GM12878 (cell line): ENCODE measurements around the gene ARHGAP6. TPM values are rescaled to one million over a fixed set of nuclear protein-coding genes. Genes with fewer than 3 reads are reported as not detected.

ENCODE experiments used
- ATAC-seq: fragments of 200-7000 bp; cut with Tn5 transposase; 3 replicates; pipeline ENCODE4 v1.9.1; 2020; ENCODE audit warnings: mild to moderate bottlenecking, moderate library complexity
- BruUV-seq: library from RNA; stranded (reverse); fragments of 400-500 nt; replicated peaks from 2 replicates; lab custom pipeline; 2021; lab: Mats Ljungman, UMichigan
- CTCF ChIA-PET: fragments of 300-600 bp; sonication (Branson Sonifier 250); formaldehyde crosslinking; extraction: SDS; loops from one replicate; lab custom pipeline; 2021; ENCODE audit warnings: inconsistent platforms; lab: Yijun Ruan, JAX
- POLR2A ChIA-PET: fragments of 350-600 bp; formaldehyde crosslinking; extraction: SDS; loops from one replicate; lab custom pipeline; 2021; ENCODE audit warnings: inconsistent platforms; lab: Charles Lee
- RAD21 ChIA-PET: fragments of 300-600 bp; sonication (Branson Sonifier 250); formaldehyde crosslinking; loops from one replicate; lab custom pipeline; 2023; ENCODE audit warnings: antibody characterized with exemption; ENCODE audit not compliant: unreplicated experiment; lab: Charles Lee
- SMC1A ChIA-PET: fragments of 300-600 bp; sonication (Branson Sonifier 250); formaldehyde crosslinking; loops from one replicate; lab custom pipeline; 2023; ENCODE audit not compliant: unreplicated experiment, uncharacterized antibody; lab: Charles Lee
- DNase-seq: peaks from one replicate; pipeline ENCODE4 v3.0.0-alpha.2; 2011; ENCODE audit warnings: low read depth, low spot score
- FAIRE-seq: peaks from 3 replicates; lab custom pipeline; 2011; peaks lifted over from hg19 to GRCh38; lab: Jason Lieb, UNC
- H2AFZ ChIP-seq: 2 replicates; pipeline ENCODE4 v1.6.0; 2011; ENCODE audit warnings: low read depth, low read length, control low read depth; ENCODE audit not compliant: control insufficient read depth
- H3K27ac ChIP-seq: 2 replicates; pipeline ENCODE4 v1.5.1; 2011; ENCODE audit warnings: control low read depth; ENCODE audit not compliant: control insufficient read depth, insufficient read depth
- H3K27me3 ChIP-seq, 2 experiments: replicated peaks in 1 of 2; 2 replicates each; pipeline versions ENCODE4 v1.6.0 to v1.6.1; 2011; ENCODE audit warnings: low read length in 1 of 2; ENCODE audit not compliant: control insufficient read depth in 2 of 2, insufficient read depth in 2 of 2
- H3K36me3 ChIP-seq, 2 experiments: 2 replicates each; pipeline ENCODE4 v1.5.1; 2011; ENCODE audit warnings: low read length in 1 of 2; ENCODE audit not compliant: control insufficient read depth in 2 of 2, insufficient read depth in 2 of 2
- H3K4me1 ChIP-seq: 2 replicates; pipeline ENCODE4 v1.6.1; 2011; ENCODE audit warnings: mild to moderate bottlenecking, low read length, moderate library complexity, mixed read lengths; ENCODE audit not compliant: control insufficient read depth, insufficient read depth
- H3K4me2 ChIP-seq: 2 replicates; pipeline ENCODE4 v1.6.0; 2011; ENCODE audit warnings: control low read depth; ENCODE audit not compliant: control insufficient read depth, insufficient read depth
- H3K4me3 ChIP-seq: fragments of 200-600 bp; sonication (generic); 2 replicates; pipeline ENCODE4 v1.5.1; 2016
- H3K79me2 ChIP-seq: 2 replicates; pipeline ENCODE4 v1.6.0; 2011; ENCODE audit warnings: low read length; ENCODE audit not compliant: control insufficient read depth, insufficient read depth
- H3K9ac ChIP-seq: 2 replicates; pipeline ENCODE4 v1.8.0; 2011; ENCODE audit warnings: low read length, control low read depth, mixed read lengths; ENCODE audit not compliant: control insufficient read depth, insufficient read depth
- H3K9me3 ChIP-seq: replicated peaks from 3 replicates; pipeline ENCODE4 v1.5.1; 2011; ENCODE audit warnings: mild to moderate bottlenecking, low read length; ENCODE audit not compliant: control insufficient read depth, insufficient read depth
- H4K20me1 ChIP-seq: 2 replicates; pipeline ENCODE4 v1.6.0; 2011; ENCODE audit not compliant: control insufficient read depth, insufficient read depth
- BCLAF1 ChIP-seq: fragments of 450-650 bp; IDR thresholded peaks from 2 replicates; pipeline ENCODE4 v1.6.1; 2017; ENCODE audit warnings: antibody characterized with exemption, mild to moderate bottlenecking, moderate library complexity
- BMI1 ChIP-seq: fragments of 450-650 bp; IDR thresholded peaks from 2 replicates; pipeline ENCODE4 v1.6.1; 2016; ENCODE audit warnings: mild to moderate bottlenecking, moderate library complexity, borderline replicate concordance
- E4F1 ChIP-seq: fragments of 450-650 bp; IDR thresholded peaks from 2 replicates; pipeline ENCODE4 v1.6.1; 2018; ENCODE audit warnings: borderline replicate concordance, mild to moderate bottlenecking; ENCODE audit not compliant: partially characterized antibody
- FOS ChIP-seq: IDR thresholded peaks from 3 replicates; pipeline ENCODE4 v1.6.1; 2011; ENCODE audit warnings: borderline replicate concordance; ENCODE audit not compliant: insufficient read length; ENCODE audit errors: extremely low read depth
- HDAC2 ChIP-seq: fragments of 200-600 bp; sonication (generic); IDR thresholded peaks from 2 replicates; pipeline ENCODE4 v1.6.1; 2017
- KDM1A ChIP-seq: fragments of 200-600 bp; sonication (generic); IDR thresholded peaks from 2 replicates; pipeline ENCODE4 v1.6.1; 2016; ENCODE audit warnings: borderline replicate concordance
- NR2C1 ChIP-seq: fragments of 450-650 bp; IDR thresholded peaks from 2 replicates; pipeline ENCODE4 v1.6.1; 2017; ENCODE audit warnings: antibody characterized with exemption, mild to moderate bottlenecking, moderate library complexity
- SKIL ChIP-seq: fragments of 450-650 bp; IDR thresholded peaks from 2 replicates; pipeline ENCODE4 v1.6.1; 2017; ENCODE audit warnings: mild to moderate bottlenecking, low read depth, inconsistent platforms; ENCODE audit not compliant: poor library complexity, severe bottlenecking
- SMC3 ChIP-seq: IDR thresholded peaks from 2 replicates; pipeline ENCODE4 v1.6.1; 2011; ENCODE audit warnings: low read length, improper control_type of control experiment, borderline replicate concordance
- SREBF1 ChIP-seq: IDR thresholded peaks from 2 replicates; pipeline ENCODE4 v1.6.1; 2012; ENCODE audit warnings: mild to moderate bottlenecking, low read length
- YBX1 ChIP-seq: fragments of 450-650 bp; IDR thresholded peaks from 2 replicates; pipeline ENCODE4 v1.6.1; 2016; ENCODE audit warnings: antibody characterized with exemption
- WGBS: methylation state at CpG from one replicate; pipeline ENCODE4 v1.1.6; 2016; ENCODE audit warnings: low lambda C conversion rate; ENCODE audit not compliant: insufficient replicate concordance, insufficient coverage; ENCODE audit errors: missing lambda C conversion rate; 5-methylcytosine and 5-hydroxymethylcytosine counted together
- in situ Hi-C: fragments of 300-500 bp; cut with MboI; formaldehyde crosslinking; loops from 9 replicates; pipeline ENCODE4 v1.14.3; 2018; ENCODE audit warnings: mixed read lengths
- intact Hi-C: fragments of 100-400 bp; cut with micrococcal nuclease; formaldehyde crosslinking; loops from one replicate; pipeline ENCODE4 v1.14.2; 2022; ENCODE audit not compliant: unreplicated experiment
- polyA plus RNA-seq, 11 experiments: library from polyadenylated mRNA; depleted of rRNA in 4 of 11; unstranded in 6 of 11; stranded (reverse) in 5 of 11; fragments of >200 nt; fragmentation: Nextera tagmentation in 4 of 11; fragmentation: Illumina TruSeq in 1 of 11; extraction: Ambion mirVana in 4 of 11; extraction: Trizol in 1 of 11; gene quantifications; 1 replicate in 1 of 11; 2 replicates in 10 of 11; pipeline versions ENCODE4 v1.2.1 to v1.2.3, GENCODE V29; 2011 to 2016; ENCODE audit warnings: inconsistent platforms in 2 of 11, missing spikeins in 2 of 11, low read depth in 1 of 11
- total RNA-seq, 4 experiments: library from RNA; depleted of rRNA in 3 of 4; stranded (reverse); fragments of >200 nt in 3 of 4; fragmentation: Illumina TruSeq in 1 of 4; extraction: Trizol in 1 of 4; gene quantifications; 2 replicates each; pipeline versions ENCODE4 v1.2.1 to v1.2.3, GENCODE V29; 2013 to 2021

ARHGAP6 gene
- total and polyA plus RNA-seq, 10 of the 15 experiments (the other 5 are each of a cell fraction or from before 2014, with no cell fraction given): 0.20 to 1.8 (median 0.76) TPM

- TF ChIP-seq HDAC2: no peak
- TF ChIP-seq YBX1: no peak
- no peak for TF ChIP-seq NR2C1
- TF ChIP-seq SKIL: no peak
- TF ChIP-seq SMC3: no peak
- TF ChIP-seq KDM1A: no peak
- TF ChIP-seq BMI1: no peak
- TF ChIP-seq, all 136 proteins: peak for 0
These were observed 455.3 kb downstream of the ARHGAP6 start (continued) for GRCh38 chrX:11210415-11210801.

GRCh38 chrX:11209798-11210414, 455.8 kb downstream of the ARHGAP6 start:
- H3K4me2 ChIP-seq: no peak overlapping the region
- H3K9me3 ChIP-seq: no peaks in the 10 kb centered on the region; the same call in 2 of the 3 replicates
- H3K4me1 ChIP-seq: no peaks in the 10 kb centered on the region
- H4K20me1 ChIP-seq: no peaks in the 10 kb centered on the region
- no peaks in the 10 kb centered on the region for H3K27me3 ChIP-seq
- SMC1A ChIA-PET: no interaction called here
- POLR2A ChIA-PET: no interaction called here
- RAD21 ChIA-PET: no interaction called here
- DNase-seq (no peak), FAIRE-seq (no peak), ATAC-seq (no peak)
- no TSS peak for BruUV-seq
- in situ Hi-C loops (no loop called here), intact Hi-C loops (no loop called here)
- H3K79me2 ChIP-seq: no peaks in the 10 kb centered on the region
- no peaks in the 10 kb centered on the region for H3K36me3 ChIP-seq
- H3K27ac ChIP-seq: no peak overlapping the region
- no peak overlapping the region for H2AFZ ChIP-seq
- H3K9ac ChIP-seq: no peak overlapping the region
- CTCF ChIA-PET: no interaction called here
- WGBS: 5% methylated on average over 2 of the region's 2 CpGs
- no peak overlapping the region for H3K4me3 ChIP-seq
- TF ChIP-seq NR2C1: no peak
- TF ChIP-seq E4F1: no peak
- no peak for TF ChIP-seq BCLAF1
- no peak for TF ChIP-seq SREBF1
- no peak for TF ChIP-seq FOS
